Ovary (tissue), 9 donors: ENCODE results near the gene IL36G. TPM values are rescaled to one million over a fixed set of nuclear protein-coding genes. Genes with fewer than 3 reads are reported as not detected.

Source experiments
- DNase-seq, 5 donors: peaks; one replicate each; pipeline ENCODE4 v3.0.0-alpha.2; 2019 to 2020
- H3K27ac ChIP-seq, 2 donors: fragments of 200-600 bp; one replicate each; pipeline versions ENCODE4 v1.5.1 to v1.8.0; 2019 to 2022
- H3K27me3 ChIP-seq: fragments of 200-600 bp; one replicate; pipeline ENCODE4 v1.8.0; 2022
- H3K36me3 ChIP-seq: fragments of 200-600 bp; sonication (generic); one replicate; pipeline ENCODE4 v1.5.1; 2019
- H3K4me1 ChIP-seq: one replicate; pipeline ENCODE4 v1.8.1; 2013; ENCODE audit warnings: mild to moderate bottlenecking, moderate library complexity; ENCODE audit not compliant: insufficient read depth
- H3K4me3 ChIP-seq: fragments of 200-600 bp; sonication (generic); one replicate; pipeline ENCODE4 v1.5.1; 2017
- H3K9me3 ChIP-seq, 2 donors: fragments of 200-600 bp in 1 of 2; sonication (generic) in 1 of 2; one replicate each; pipeline versions ENCODE4 v1.5.1 to v1.8.1; 2013 to 2019; ENCODE audit warnings: mild to moderate bottlenecking in 1 of 2, moderate library complexity in 1 of 2
- EP300 ChIP-seq: sonication (generic); formaldehyde crosslinking; IDR thresholded peaks from one replicate; pipeline ENCODE4 v1.6.1; 2017; ENCODE audit warnings: antibody characterized with exemption
- POLR2A ChIP-seq: fragments of 450-650 bp; IDR thresholded peaks from one replicate; pipeline ENCODE4 v1.6.1; 2017; ENCODE audit warnings: antibody characterized with exemption, mild to moderate bottlenecking, moderate library complexity
- WGBS, 3 donors: extraction: QIAGEN DNeasy Blood & Tissue Kit in 1 of 3; methylation state at CpG; one replicate each; pipeline versions ENCODE4 v1.1.5 to v1.1.7; 2013 to 2017; 5-methylcytosine and 5-hydroxymethylcytosine counted together
- intact Hi-C, 4 donors: fragments of 100-400 bp; cut with DNase I; formaldehyde crosslinking; loops; one replicate each; pipeline versions ENCODE4 v1.11.0 to v1.15.1; 2022 to 2023
- polyA plus RNA-seq, 2 donors: library from polyadenylated mRNA; stranded (reverse); fragments of 200-250 nt in 1 of 2; fragments of 350-450 nt in 1 of 2; fragmentation: Illumina TruSeq in 1 of 2; extraction: RNeasy Lipid Tissue Mini Kit (QIAGEN cat#74804) in 1 of 2; gene quantifications; one replicate each; pipeline ENCODE4 v1.2.3, GENCODE V29; 2013 to 2014
- total RNA-seq, 7 donors: library from RNA; depleted of rRNA in 2 of 7; stranded (reverse); fragments of >200 nt in 2 of 7; fragmentation: NEBNext Ultra II Directional in 3 of 7; extraction: Animal tissue kit (Norgen Biotek cat#: 25700) in 3 of 7; gene quantifications; one replicate each; pipeline versions ENCODE4 v1.1.0 to v1.2.4, GENCODE V29; 2016 to 2023
- TF ChIP-seq, protein P1 (sequence below), 3 donors: fragments of 450-650 bp in 2 of 3; fragments of 200-600 bp in 1 of 3; IDR thresholded peaks; one replicate each; pipeline versions ENCODE4 v1.5.1 to v1.8.0; 2016 to 2022; ENCODE audit warnings: antibody characterized with exemption in 3 of 3, mild to moderate bottlenecking in 1 of 3
- donor health status: DM: no; HTN: no; CAD: no; lungs with moderate emphysema.
- donor health status: DM: no; HTN: no; CAD: no.
- donor health status: Bipolar disorder and iron deficiency.
- donor health status: DM: yes; HTN: yes; CAD: no.
- donor health status: DM: no; HTN: no; CAD: no.
- donor health status: DM: yes; HTN: yes; CAD: no.

IL36G gene
- total and polyA plus RNA-seq, 9 donors = not detected

DNA sequence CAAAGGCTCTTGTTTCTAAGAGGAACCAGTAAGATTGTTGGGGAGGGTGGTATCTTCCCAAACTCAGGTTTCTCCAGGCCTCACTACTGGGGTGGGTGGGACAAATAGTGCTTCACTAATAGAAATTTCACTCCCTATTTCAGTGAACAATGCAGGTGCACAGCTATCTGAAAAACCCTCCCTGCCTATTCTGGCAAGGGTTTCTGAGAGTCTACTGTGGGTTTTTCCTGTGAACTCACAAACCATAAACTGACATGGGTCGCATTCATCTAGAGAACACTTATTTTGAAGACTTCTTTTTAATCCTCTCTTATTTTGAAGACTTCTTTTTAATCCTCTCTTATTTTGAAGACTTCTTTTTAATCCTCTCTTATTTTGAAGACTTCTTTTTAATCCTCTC, 31.8 kb downstream of the IL36G start:
- no peaks in the 10 kb centered on the region for H3K27me3 ChIP-seq
- TF ChIP-seq POLR2A (no peak), EP300 (no peak)
- TF ChIP-seq, protein P1, sequence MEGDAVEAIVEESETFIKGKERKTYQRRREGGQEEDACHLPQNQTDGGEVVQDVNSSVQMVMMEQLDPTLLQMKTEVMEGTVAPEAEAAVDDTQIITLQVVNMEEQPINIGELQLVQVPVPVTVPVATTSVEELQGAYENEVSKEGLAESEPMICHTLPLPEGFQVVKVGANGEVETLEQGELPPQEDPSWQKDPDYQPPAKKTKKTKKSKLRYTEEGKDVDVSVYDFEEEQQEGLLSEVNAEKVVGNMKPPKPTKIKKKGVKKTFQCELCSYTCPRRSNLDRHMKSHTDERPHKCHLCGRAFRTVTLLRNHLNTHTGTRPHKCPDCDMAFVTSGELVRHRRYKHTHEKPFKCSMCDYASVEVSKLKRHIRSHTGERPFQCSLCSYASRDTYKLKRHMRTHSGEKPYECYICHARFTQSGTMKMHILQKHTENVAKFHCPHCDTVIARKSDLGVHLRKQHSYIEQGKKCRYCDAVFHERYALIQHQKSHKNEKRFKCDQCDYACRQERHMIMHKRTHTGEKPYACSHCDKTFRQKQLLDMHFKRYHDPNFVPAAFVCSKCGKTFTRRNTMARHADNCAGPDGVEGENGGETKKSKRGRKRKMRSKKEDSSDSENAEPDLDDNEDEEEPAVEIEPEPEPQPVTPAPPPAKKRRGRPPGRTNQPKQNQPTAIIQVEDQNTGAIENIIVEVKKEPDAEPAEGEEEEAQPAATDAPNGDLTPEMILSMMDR (IDR thresholded peaks at IDR 0.05) = no peak
- no peaks in the 10 kb centered on the region for H3K9me3 ChIP-seq
- intact Hi-C loops = no loop called here
- H3K27ac ChIP-seq = no peak overlapping the region
- DNase-seq = no peak
- H3K4me1 ChIP-seq = no peaks in the 10 kb centered on the region
- 55 to 74% (median 65%) methylated on average over 1 of the region's 1 CpG for WGBS, 3 donors
- no peaks in the 10 kb centered on the region for H3K36me3 ChIP-seq
- H3K4me3 ChIP-seq = no peak overlapping the region

DNA sequence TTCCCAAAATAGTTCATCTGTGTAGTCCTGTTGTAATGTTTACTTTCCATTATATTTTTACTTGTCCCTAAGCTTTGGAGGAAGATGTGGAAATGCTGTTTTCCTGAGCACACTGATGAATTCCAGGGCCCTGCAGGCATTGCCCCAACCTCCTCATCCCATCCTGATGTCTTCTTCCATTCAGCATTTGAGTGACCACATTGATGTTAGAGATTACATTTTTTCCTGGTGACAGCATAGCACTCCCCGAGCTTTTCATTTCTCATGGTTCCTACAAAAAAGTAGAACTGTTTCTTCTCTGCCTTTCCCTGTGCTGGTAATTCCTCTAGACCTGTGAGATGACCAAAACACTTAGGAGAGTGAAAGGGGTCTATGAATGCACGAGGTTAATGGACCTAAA, 32.3 kb downstream of the IL36G start:
- Histone ChIP-seq H3K4me3 (no peak overlapping the region), H3K36me3 (no peaks in the 10 kb centered on the region), H3K9me3 (no peaks in the 10 kb centered on the region), H3K4me1 (no peaks in the 10 kb centered on the region), H3K27ac (no peak overlapping the region), H3K27me3 (no peaks in the 10 kb centered on the region)
- 48 to 51% (median 51%) methylated on average over 2 of the region's 2 CpGs for WGBS, 3 donors
- intact Hi-C loops = no loop called here
- DNase-seq = no peak
- TF ChIP-seq POLR2A (no peak), EP300 (no peak)
- TF ChIP-seq, protein P1 (IDR thresholded peaks at IDR 0.05) = no peak

DNA sequence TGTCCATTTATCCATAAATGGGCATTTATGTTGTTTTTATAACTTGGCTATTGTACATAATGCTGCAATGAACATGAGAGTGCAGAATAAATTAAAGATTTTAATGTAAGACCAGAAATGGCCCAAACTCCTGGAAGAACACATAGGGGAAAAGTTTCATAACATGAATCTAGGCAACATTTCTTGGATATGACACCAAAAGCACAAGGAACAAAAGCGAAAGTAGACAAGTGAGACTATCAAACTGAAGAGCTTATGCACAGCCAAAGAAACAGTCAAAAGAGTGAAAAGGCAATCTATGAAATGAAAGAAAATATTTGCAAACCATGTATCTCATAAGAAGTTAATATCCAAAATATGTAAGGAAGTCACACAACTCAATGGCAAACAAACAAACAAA, 33.3 kb downstream of the IL36G start:
- TF ChIP-seq, protein P1 (IDR thresholded peaks at IDR 0.05) = no peak
- TF ChIP-seq EP300 (no peak), POLR2A (no peak)
- Histone ChIP-seq H3K9me3 (no peaks in the 10 kb centered on the region), H3K36me3 (no peaks in the 10 kb centered on the region), H3K27me3 (no peaks in the 10 kb centered on the region), H3K4me1 (no peaks in the 10 kb centered on the region), H3K27ac (no peak overlapping the region), H3K4me3 (no peak overlapping the region)
- intact Hi-C loops = no loop called here
- DNase-seq = no peak
- WGBS, 3 donors = 84 to 92% (median 91%) methylated on average over 1 of the region's 1 CpG

DNA sequence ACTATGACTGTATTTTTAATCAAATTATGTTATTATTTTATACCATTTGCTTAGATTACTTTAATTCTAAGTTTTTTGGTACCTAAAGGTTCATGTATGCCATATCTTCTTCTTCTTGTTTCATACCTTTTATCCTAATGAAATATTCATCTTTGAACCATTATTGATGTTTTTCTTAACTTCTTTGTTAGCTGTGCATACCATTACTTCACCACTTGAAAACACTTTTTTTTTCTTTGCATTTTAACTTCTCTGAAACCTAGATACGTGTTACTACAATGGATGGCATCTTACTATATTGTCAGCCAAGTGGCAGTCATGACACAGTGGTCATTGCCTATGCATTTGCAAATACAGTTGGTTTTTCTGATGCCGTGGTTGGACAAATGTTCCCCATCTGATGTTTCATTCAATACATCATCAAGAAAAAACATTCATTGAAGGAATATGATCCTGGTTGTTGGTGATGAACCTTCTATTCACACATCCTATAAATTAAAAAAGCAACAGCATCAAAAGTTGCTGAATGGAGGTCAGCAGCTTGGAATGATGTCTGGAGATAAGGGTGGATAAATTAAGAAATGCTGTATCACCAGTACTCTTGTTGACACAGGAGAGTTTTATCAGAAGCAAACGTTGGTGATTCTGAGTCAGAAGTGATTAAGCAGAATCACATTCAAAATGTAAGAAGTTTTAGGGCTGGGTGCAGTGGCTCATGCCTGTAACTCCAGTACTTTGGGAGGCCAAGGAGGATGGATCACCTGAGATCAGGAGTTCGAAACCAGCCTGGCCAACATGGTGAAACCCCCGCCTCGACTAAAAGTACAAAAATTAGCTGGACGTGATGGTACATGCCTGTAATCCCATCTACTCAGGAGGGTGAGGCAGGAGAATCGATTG, 34.9 kb downstream of the IL36G start:
- H3K4me1 ChIP-seq = no peaks in the 10 kb centered on the region
- H3K4me3 ChIP-seq = no peak overlapping the region
- no peaks in the 10 kb centered on the region for H3K9me3 ChIP-seq
- no peak overlapping the region for H3K27ac ChIP-seq
- intact Hi-C loops = no loop called here
- no peaks in the 10 kb centered on the region for H3K27me3 ChIP-seq
- DNase-seq = no peak
- WGBS, 3 donors = 64 to 72% (median 67%) methylated on average over 8 of the region's 8 CpGs
- TF ChIP-seq, protein P1 (IDR thresholded peaks at IDR 0.05) = no peak
- TF ChIP-seq POLR2A (no peak), EP300 (no peak)
- H3K36me3 ChIP-seq = no peaks in the 10 kb centered on the region
